GM06990 (cell line): ENCODE results near the gene TBX2.

ENCODE experiments used
- DNase-seq: peaks from one replicate; pipeline ENCODE4 v3.0.0-alpha.2; 2011; ENCODE audit not compliant: insufficient read length; ENCODE audit errors: extremely low read depth
- H3K27me3 ChIP-seq: replicated peaks from 2 replicates; pipeline ENCODE4 v1.6.0; 2011; ENCODE audit warnings: low read length; ENCODE audit not compliant: control insufficient read depth, insufficient read depth
- H3K36me3 ChIP-seq: 2 replicates; pipeline ENCODE4 v1.5.1; 2011; ENCODE audit warnings: low read length; ENCODE audit not compliant: control insufficient read depth, insufficient read depth
- H3K4me3 ChIP-seq: replicated peaks from 2 replicates; pipeline ENCODE4 v1.5.1; 2011; ENCODE audit warnings: low read depth, mild to moderate bottlenecking, control low read depth, low read length
- TF ChIP-seq, protein P1 (sequence below): IDR thresholded peaks from 2 replicates; pipeline ENCODE4 v1.5.1; 2011; ENCODE audit warnings: low read length, control low read depth, mild to moderate bottlenecking, inconsistent platforms; ENCODE audit not compliant: insufficient read depth, poor library complexity, severe bottlenecking

The TBX2 gene

GRCh38 chr17:61409301-61410112 lies 9.9 kb downstream of the TBX2 start:
- TF ChIP-seq, protein P1, sequence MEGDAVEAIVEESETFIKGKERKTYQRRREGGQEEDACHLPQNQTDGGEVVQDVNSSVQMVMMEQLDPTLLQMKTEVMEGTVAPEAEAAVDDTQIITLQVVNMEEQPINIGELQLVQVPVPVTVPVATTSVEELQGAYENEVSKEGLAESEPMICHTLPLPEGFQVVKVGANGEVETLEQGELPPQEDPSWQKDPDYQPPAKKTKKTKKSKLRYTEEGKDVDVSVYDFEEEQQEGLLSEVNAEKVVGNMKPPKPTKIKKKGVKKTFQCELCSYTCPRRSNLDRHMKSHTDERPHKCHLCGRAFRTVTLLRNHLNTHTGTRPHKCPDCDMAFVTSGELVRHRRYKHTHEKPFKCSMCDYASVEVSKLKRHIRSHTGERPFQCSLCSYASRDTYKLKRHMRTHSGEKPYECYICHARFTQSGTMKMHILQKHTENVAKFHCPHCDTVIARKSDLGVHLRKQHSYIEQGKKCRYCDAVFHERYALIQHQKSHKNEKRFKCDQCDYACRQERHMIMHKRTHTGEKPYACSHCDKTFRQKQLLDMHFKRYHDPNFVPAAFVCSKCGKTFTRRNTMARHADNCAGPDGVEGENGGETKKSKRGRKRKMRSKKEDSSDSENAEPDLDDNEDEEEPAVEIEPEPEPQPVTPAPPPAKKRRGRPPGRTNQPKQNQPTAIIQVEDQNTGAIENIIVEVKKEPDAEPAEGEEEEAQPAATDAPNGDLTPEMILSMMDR: peak; percentile 51
- H3K27me3 ChIP-seq: peaks cover 11% of the 10 kb centered on the region
- DNase-seq: peak; percentile 59
- peak overlapping the region; percentile 57 for H3K4me3 ChIP-seq
- no peaks in the 10 kb centered on the region for H3K36me3 ChIP-seq

DNA sequence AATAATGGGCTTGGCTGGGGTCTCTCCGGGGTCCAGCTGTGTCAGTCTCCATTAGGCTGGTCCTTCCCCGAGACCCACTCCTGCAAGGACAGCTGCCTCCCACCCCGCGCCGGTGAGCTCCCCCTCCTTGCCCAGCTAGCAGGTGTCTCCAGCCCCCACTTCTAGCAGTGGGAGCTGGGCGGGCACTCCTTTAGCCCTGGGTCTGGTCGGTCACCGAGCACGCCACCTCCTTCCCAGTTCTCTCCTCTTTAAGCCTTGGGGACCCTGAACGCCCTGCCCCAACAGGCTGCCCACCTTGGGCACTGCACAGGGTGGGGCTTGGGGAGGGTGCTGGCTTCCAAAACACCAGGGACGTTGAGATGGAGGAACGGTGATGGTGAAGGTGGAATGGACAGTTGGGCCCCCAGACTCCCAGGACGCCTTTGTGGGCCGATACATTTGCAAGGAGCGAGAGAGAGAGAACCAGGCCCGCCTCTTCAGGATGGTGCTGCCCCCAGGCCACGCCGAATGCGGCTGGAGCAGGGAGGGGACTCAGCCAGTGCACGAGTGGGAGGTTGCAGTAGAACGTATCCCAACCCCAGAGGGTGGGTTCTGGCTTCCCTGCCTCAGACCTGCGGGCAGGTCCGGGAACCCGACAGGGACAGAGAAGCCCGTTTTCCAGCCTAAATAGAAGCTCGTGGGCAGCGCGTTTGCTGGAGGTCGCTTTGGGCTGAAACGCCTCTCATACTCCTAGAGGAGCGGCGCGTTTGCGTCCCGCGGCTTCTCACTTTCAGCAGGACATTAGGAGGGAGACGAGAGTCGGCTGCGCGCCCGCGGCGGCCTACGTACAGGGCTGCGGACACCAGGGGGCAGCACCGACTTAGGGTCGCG lies 10.7 kb downstream of the TBX2 start:
- TF ChIP-seq, protein P1: peak; percentile 40
- no peak overlapping the region; the same call in 1 of the 2 replicates for H3K4me3 ChIP-seq
- peaks cover 8% of the 10 kb centered on the region; the same call in 1 of the 2 replicates for H3K27me3 ChIP-seq

GRCh38 chr17:61411011-61411260 lies 11.3 kb downstream of the TBX2 start:
- no peak overlapping the region for H3K4me3 ChIP-seq
- DNase-seq: no peak
- peaks cover 8% of the 10 kb centered on the region; the same call in 1 of the 2 replicates for H3K27me3 ChIP-seq
- no peaks in the 10 kb centered on the region for H3K36me3 ChIP-seq
- TF ChIP-seq, protein P1: no peak

More for the DNA sequence above, 10.7 kb downstream of the TBX2 start:
- peak; percentile 65 for DNase-seq
- H3K36me3 ChIP-seq: no peaks in the 10 kb centered on the region

- Histone ChIP-seq H3K27me3 (peaks cover 8% of the 10 kb centered on the region; the same call in 1 of the 2 replicates), H3K36me3 (no peaks in the 10 kb centered on the region), H3K4me3 (peak overlapping the region; percentile 58)
- TF ChIP-seq, protein P1: peak; percentile 19
- DNase-seq: peak; percentile 60
Observed at GRCh38 chr17:61411261-61412142, 11.9 kb downstream of the TBX2 start.

- peak; percentile 76 for DNase-seq
- TF ChIP-seq, protein P1: peak; percentile 89
- Histone ChIP-seq H3K36me3 (no peaks in the 10 kb centered on the region), H3K27me3 (peaks cover 8% of the 10 kb centered on the region; the same call in 1 of the 2 replicates), H3K4me3 (peak overlapping the region; percentile 58)
Observed at GRCh38 chr17:61412143-61412859, 12.7 kb downstream of the TBX2 start.
